ENCODE measurements around the gene ACTMAP. TPM values are rescaled to one million over a fixed set of nuclear protein-coding genes. Genes with fewer than 3 reads are reported as not detected.

Gene ACTMAP
- total and polyA plus RNA-seq, 2 of the 13 experiments (the other 11 are each of a cell fraction or from before 2014, with no cell fraction given): 2.2 to 7.9 TPM

DNA sequence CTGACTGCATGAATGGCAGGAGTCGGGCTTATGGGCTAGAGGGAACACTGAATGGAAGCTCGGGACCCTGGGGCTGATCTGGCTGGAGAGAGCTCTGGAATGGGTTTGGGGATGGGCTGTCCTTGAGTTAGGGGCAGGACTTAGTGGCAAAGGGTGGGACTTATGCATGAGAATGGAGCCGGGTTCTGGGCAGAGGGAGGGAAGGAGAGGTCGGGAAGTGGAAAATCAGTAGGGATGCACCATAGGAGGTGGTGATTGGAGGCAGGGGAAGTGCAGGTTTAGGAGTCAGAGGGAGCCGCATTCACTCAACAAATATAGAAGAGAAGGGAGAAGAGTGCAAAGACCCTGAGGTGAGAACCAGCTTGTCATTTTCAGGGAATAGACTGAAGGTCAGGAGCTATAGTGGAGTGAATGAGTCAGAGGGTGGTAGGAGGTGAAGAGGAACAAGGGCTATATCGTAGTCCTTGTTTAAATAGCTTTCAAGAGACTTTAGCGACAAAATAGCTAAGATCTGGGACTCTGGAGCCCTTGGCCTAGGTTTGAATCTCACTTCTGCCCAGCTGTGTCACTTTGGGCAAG is 28.5 kb upstream of the ACTMAP start (continued):
- no peak for TF ChIP-seq ZNF160 (CRISPR knock-in tag; IDR thresholded peaks at IDR 0.05)
- no peak for TF ChIP-seq MAFF (IDR thresholded peaks at IDR 0.05; ENCODE audit: low read depth, low read length)
- TF ChIP-seq FOSL2 (CRISPR knock-in tag; IDR thresholded peaks at IDR 0.05): peak; percentile 53

DNA sequence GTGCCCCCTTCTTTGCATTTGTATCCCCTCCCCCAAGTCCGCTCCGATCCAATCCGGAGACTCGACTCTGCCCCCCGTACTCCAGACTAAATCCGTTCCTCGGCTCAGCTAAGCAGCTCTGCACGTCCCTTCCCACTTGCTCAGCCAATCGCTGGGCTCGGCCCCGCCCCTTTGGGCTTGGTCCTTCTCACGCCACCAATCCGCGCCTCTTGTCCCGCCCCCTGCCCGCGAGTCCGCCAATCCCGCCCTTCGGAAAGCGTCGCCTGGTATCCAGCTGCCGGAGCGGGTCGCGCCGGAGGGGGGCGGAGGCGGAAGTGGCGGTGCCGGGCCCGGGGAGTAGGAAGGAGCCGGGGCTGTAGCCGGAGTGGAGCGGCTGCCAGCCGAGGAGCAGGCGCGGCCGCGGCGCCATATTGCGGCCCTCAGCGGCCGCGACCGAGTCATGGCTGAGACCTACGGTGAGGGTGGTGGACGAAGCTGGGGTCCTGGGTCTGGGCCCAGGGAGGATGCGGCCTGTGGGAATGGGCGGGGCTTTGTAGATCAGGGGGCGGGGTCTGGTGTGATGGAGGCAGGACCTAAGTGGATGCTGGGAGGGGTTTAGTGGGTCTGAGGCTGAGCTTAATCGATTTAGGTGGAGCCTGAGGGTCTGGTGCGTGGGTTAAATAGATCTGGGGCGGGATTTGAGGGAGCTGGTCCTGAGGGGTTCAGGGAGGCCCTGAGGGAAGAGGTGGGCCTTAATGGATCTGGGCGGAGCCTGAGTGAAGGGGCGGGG is 27.8 kb upstream of the ACTMAP start, which contains the start of gene RAB4B:
TSS of gene RAB4B (plus strand) at position 311 of the 769 bp plus-strand sequence. CDS start at position 440, 129 bp downstream.
- peak; percentile 87 for FAIRE-seq
- Histone ChIP-seq H3K4me3 (replicated peaks in 1 of 3; ENCODE audit: insufficient read depth in 1 of 3, low read depth in 2 of 3, low read length in 3 of 3) (peak within 1 kb of the TSS; percentile 70 to 88 (median 81)), H3K4me1 (ENCODE audit: insufficient read depth, low read length) (peaks cover 31% of the 10 kb centered on the region), H3K9ac (ENCODE audit: insufficient read depth, low read depth, low read length) (peak within 1 kb of the TSS; percentile 90), H3K27ac (ENCODE audit: extremely low read length, insufficient read depth, low read length) (peak within 1 kb of the TSS; percentile 97), H3K36me3 (replicated peaks in 1 of 2; ENCODE audit: control insufficient read depth in 1 of 2, insufficient read depth in 2 of 2, low read length in 2 of 2) (no peaks in the 10 kb centered on the region), H2AFZ (ENCODE audit: low read length) (peak within 1 kb of the TSS; percentile 16), H4K20me1 (ENCODE audit: insufficient read depth, low read length) (no peaks in the 10 kb centered on the region), H3K9me3 (ENCODE audit: low read length) (no peaks in the 10 kb centered on the region), H3K27me3 (ENCODE audit: control insufficient read depth in 1 of 2, insufficient read depth in 2 of 2, low read length in 2 of 2) (no peaks in the 10 kb centered on the region; a peak in 1 of 5 replicates), H3K79me2 (ENCODE audit: insufficient read depth, low read length) (no peaks in the 10 kb centered on the region), H3K4me2 (ENCODE audit: low read depth, low read length) (peak within 1 kb of the TSS; percentile 95)
- 2% methylated on average over 32 of the region's 56 CpGs for WGBS (ENCODE audit: low lambda C conversion rate)
- in situ Hi-C loops (cut with HindIII; ENCODE audit: extremely low pct_ligation_motif_present, low pct_unique_long_range_greater_than_20kb) (no loop called here), intact Hi-C loops (cut with micrococcal nuclease; ENCODE audit: unreplicated experiment) (loop anchor here (1.0 kb wide), 1 partner anchor 20 kb away; no protein-coding TSS in a partner anchor)
- ChIA-PET CTCF (ENCODE audit: low intra/inter-chr PET ratio, low total read pairs) (no interaction called here), POLR2A (interaction anchor here (0.6 to 4.1 kb wide), 26 partner anchors 8 to 780 kb away, joined by 3 to 90 read pairs (median 6); partner anchors contain the start of genes ACTMAP, COQ8B, EGLN2 and ITPKC)
- peak; percentile 99 for DNase-seq (ENCODE audit: low spot score)
- BruUV-seq (replicated peaks): no TSS peak
- peak; percentile 88 for ATAC-seq
- TF ChIP-seq FOXM1 (CRISPR knock-in tag; IDR thresholded peaks at IDR 0.05) (no peak), ZNF12 (CRISPR knock-in tag; IDR thresholded peaks at IDR 0.05) (no peak), ZNF414 (CRISPR knock-in tag; IDR thresholded peaks at IDR 0.05) (no peak), SNAI1 (CRISPR knock-in tag; IDR thresholded peaks at IDR 0.05; ENCODE audit: borderline replicate concordance) (no peak), HNRNPK (IDR thresholded peaks at IDR 0.05; ENCODE audit: low read depth, low read length, poor library complexity, severe bottlenecking) (peak; percentile 80), ZNF34 (CRISPR knock-in tag; IDR thresholded peaks at IDR 0.05; ENCODE audit: borderline replicate concordance) (no peak), ZNF841 (CRISPR knock-in tag; IDR thresholded peaks at IDR 0.05; ENCODE audit: borderline replicate concordance) (no peak), NFYB (CRISPR knock-in tag; IDR thresholded peaks at IDR 0.05) (peak; percentile 97), ZNF446 (CRISPR knock-in tag; IDR thresholded peaks at IDR 0.05) (no peak), FLYWCH1 (CRISPR knock-in tag; IDR thresholded peaks at IDR 0.05) (no peak), ZFAT (CRISPR knock-in tag; conservative IDR thresholded peaks at IDR 0.05) (no peak), THYN1 (CRISPR knock-in tag; IDR thresholded peaks at IDR 0.05; ENCODE audit: borderline replicate concordance, low read depth) (no peak), FOXA3 (CRISPR knock-in tag; IDR thresholded peaks at IDR 0.05) (no peak), GATAD2A (CRISPR knock-in tag; IDR thresholded peaks at IDR 0.05) (no peak), DBP (CRISPR knock-in tag; IDR thresholded peaks at IDR 0.05; ENCODE audit: not compliant biosample characterization) (no peak)
- TF ChIP-seq, protein P1, sequence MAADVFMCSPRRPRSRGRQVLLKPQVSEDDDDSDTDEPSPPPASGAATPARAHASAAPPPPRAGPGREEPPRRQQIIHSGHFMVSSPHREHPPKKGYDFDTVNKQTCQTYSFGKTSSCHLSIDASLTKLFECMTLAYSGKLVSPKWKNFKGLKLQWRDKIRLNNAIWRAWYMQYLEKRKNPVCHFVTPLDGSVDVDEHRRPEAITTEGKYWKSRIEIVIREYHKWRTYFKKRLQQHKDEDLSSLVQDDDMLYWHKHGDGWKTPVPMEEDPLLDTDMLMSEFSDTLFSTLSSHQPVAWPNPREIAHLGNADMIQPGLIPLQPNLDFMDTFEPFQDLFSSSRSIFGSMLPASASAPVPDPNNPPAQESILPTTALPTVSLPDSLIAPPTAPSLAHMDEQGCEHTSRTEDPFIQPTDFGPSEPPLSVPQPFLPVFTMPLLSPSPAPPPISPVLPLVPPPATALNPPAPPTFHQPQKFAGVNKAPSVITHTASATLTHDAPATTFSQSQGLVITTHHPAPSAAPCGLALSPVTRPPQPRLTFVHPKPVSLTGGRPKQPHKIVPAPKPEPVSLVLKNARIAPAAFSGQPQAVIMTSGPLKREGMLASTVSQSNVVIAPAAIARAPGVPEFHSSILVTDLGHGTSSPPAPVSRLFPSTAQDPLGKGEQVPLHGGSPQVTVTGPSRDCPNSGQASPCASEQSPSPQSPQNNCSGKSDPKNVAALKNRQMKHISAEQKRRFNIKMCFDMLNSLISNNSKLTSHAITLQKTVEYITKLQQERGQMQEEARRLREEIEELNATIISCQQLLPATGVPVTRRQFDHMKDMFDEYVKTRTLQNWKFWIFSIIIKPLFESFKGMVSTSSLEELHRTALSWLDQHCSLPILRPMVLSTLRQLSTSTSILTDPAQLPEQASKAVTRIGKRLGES (CRISPR knock-in tag; IDR thresholded peaks at IDR 0.05; ENCODE audit: borderline replicate concordance): no peak
